Measurements from ENCODE around the gene TIMM23. TPM values are rescaled to one million over a fixed set of nuclear protein-coding genes. Genes with fewer than 3 reads are reported as not detected.

Gene TIMM23
- total and polyA plus RNA-seq, 8 donors: 12.9 to 32.7 (median 19.3) TPM

DNA sequence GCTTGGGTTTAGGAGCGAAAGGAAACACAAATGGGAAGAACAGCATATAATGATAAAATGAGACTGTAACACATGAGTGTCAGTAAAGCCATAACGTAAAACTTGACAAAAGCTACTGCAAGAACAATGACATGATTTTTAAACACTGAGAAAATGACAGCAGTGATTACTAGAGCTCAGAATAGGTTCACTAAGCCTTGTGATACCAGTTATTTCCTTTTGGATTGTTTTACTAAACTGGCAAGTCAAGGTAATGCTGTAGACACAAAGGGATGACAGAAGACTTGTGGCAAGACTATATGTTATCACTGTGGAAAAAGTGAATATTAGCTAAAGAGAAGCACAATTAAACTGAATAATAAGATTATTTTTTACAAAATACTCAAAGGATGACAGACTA is 45.4 kb downstream of the TIMM23 start:
- intact Hi-C loops (cut with DNase I): no loop called here
- peaks cover 21 to 46% (median 31%) of the 10 kb centered on the region in 3 donors for H3K4me1 ChIP-seq
- ATAC-seq: no peak

DNA sequence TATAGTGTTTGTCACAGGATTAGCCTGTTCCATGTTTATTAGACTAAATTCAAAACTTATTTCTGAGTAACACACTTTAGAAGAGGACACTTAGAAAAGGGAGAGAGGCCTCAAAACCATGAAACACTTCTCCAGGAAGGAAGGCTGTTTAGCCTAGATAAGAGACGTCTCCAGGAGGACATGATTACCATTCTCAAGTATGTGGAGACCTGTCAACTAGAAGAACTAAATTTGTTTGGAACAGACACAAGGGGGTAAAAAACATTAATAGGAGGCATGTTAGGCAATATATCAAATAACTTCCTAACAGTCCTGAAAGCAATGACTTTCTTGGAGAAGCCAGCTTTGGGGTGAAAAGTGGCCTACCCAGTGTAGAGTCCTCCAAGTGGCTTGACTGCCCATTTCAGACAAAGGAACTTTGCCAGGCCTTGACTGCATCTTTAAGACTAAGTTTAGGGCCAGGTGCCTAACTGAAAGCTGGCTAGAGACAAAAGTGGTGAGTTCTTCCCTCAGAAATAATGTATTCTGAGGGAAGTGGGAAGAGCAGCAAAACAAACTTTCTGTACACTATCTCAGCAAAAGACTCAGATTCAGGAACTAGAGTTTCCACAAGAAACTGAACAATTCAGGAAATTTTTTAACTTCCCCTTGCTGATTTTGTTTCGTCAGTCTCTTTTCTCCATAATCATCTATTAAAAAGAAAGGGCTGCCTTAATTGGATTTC is 46.3 kb downstream of the TIMM23 start:
- no peaks in the 10 kb centered on the region for H3K9me3 ChIP-seq

More for the DNA sequence above, 45.4 kb downstream of the TIMM23 start:
- FAIRE-seq: no peak
- no peak for DNase-seq
- TF ChIP-seq, protein P1, sequence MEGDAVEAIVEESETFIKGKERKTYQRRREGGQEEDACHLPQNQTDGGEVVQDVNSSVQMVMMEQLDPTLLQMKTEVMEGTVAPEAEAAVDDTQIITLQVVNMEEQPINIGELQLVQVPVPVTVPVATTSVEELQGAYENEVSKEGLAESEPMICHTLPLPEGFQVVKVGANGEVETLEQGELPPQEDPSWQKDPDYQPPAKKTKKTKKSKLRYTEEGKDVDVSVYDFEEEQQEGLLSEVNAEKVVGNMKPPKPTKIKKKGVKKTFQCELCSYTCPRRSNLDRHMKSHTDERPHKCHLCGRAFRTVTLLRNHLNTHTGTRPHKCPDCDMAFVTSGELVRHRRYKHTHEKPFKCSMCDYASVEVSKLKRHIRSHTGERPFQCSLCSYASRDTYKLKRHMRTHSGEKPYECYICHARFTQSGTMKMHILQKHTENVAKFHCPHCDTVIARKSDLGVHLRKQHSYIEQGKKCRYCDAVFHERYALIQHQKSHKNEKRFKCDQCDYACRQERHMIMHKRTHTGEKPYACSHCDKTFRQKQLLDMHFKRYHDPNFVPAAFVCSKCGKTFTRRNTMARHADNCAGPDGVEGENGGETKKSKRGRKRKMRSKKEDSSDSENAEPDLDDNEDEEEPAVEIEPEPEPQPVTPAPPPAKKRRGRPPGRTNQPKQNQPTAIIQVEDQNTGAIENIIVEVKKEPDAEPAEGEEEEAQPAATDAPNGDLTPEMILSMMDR (IDR thresholded peaks at IDR 0.05): no peak
- no peaks in the 10 kb centered on the region for H3K9me3 ChIP-seq
- H3K36me3 ChIP-seq: peaks cover 0 to 24% (median 9%) of the 10 kb centered on the region in 3 donors
- no peaks in the 10 kb centered on the region for H3K27me3 ChIP-seq
- 75 to 76% methylated on average over 2 of the region's 2 CpGs for WGBS, 2 donors
- peak overlapping the region in 1 of 4 donors; percentile 34 for H3K27ac ChIP-seq
- H3K4me3 ChIP-seq: no peak overlapping the region

DNA sequence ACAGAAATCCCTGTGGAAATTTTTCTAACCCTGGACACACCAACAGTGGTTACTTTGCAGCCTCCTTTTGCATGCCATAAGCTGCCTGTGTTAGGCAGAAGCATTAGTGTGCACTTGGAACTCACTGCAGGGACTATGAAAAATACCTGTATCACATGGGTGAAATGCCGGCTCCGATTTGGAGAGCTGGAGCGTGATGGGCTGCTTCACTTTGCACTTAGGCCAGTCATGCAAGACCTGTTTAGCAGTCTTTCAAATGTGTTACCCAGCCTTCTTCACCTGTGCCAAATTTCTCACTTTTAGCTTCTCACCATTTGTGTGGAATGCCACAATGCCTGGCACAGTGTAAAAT is 46.9 kb downstream of the TIMM23 start:
- Histone ChIP-seq H3K9me3 (no peaks in the 10 kb centered on the region), H3K27me3 (no peaks in the 10 kb centered on the region), H3K27ac (peak overlapping the region in 2 of 4 donors; percentile 31 to 34), H3K4me1 (peaks cover 21 to 54% (median 31%) of the 10 kb centered on the region in 3 donors), H3K4me3 (no peak overlapping the region), H3K36me3 (peaks cover 0 to 10% (median 2%) of the 10 kb centered on the region in 3 donors)
- intact Hi-C loops (cut with DNase I): no loop called here
- FAIRE-seq (no peak), ATAC-seq (peak in 3 of 4 donors; percentile 5 to 45 (median 33)), DNase-seq (peak in 2 of 6 donors; percentile 21 to 44)
- TF ChIP-seq, protein P1 (IDR thresholded peaks at IDR 0.05): no peak
- 16 to 20% methylated on average over 3 of the region's 3 CpGs for WGBS, 2 donors

More for the DNA sequence above, 46.3 kb downstream of the TIMM23 start:
- DNase-seq (no peak), ATAC-seq (no peak), FAIRE-seq (no peak)
- TF ChIP-seq, protein P1 (IDR thresholded peaks at IDR 0.05): no peak
- WGBS, 2 donors: 36 to 37% methylated on average over 2 of the region's 2 CpGs
- H3K27ac ChIP-seq: peak overlapping the region in 2 of 4 donors; percentile 31 to 34
- H3K4me1 ChIP-seq: peaks cover 21 to 48% (median 31%) of the 10 kb centered on the region in 3 donors
- no peak overlapping the region for H3K4me3 ChIP-seq
- H3K36me3 ChIP-seq: peaks cover 0 to 16% (median 6%) of the 10 kb centered on the region in 3 donors
- no peaks in the 10 kb centered on the region for H3K27me3 ChIP-seq
- intact Hi-C loops (cut with DNase I): no loop called here

DNA sequence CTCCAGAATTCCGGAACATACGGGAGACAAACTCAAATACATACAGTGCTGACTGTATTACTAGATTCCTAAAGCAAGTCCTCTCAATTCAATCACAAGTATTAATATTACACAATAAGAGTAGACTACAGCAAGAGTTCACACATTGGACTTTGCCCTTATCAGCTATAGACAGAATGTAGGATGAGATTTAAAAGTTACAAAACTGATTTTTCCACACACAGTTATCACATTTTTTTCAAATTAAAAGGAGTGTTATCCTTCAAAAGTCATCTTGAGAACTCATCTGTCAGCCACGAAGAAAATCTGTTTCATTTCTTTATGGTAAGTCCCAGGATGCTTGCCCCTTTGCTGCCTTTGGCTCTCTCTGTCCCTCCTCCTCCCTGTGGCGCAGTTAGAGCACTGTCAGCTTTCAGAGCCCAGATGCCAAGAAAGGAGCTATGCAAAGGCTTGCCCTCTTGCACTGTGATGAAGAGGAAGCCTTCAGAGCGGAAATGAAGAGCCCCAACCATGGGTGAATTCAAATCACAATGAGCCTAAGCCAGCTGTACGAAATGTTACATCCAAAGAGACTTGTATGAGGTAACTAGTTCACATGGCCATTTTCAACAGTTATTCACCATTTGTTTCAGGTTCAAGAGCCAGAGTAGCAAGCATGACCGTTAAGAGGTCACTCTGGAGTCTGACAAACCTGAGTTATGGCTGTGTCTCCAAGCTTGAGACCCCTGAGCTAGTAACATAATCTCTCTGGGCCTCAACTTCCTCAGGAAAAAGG is 47.5 kb downstream of the TIMM23 start:
- ATAC-seq (peak; percentile 4 to 19 (median 12)), FAIRE-seq (no peak), DNase-seq (no peak)
- H3K4me1 ChIP-seq: peaks cover 21 to 57% (median 31%) of the 10 kb centered on the region in 3 donors
- no peaks in the 10 kb centered on the region for H3K27me3 ChIP-seq
- no peak overlapping the region for H3K4me3 ChIP-seq
- intact Hi-C loops (cut with DNase I): no loop called here
- 46 to 47% methylated on average over 7 of the region's 7 CpGs for WGBS, 2 donors
- peaks cover 0 to 6% (median 0%) of the 10 kb centered on the region in 3 donors for H3K36me3 ChIP-seq
- no peaks in the 10 kb centered on the region for H3K9me3 ChIP-seq
- H3K27ac ChIP-seq: peak overlapping the region in 3 of 4 donors; percentile 31 to 34 (median 34)
- TF ChIP-seq, protein P1 (IDR thresholded peaks at IDR 0.05): no peak
